Transverse colon (tissue), 4 donors: Measurements from ENCODE around the gene KYNU.

Source experiments
- CTCF ChIP-seq, 5 experiments: fragments of 200-600 bp in 3 of 5; fragments of 450-650 bp in 2 of 5; sonication (generic) in 3 of 5; IDR thresholded peaks; 1 replicate in 2 of 5; 2 replicates in 3 of 5; pipeline ENCODE4 v1.5.1; 2016 to 2017; ENCODE audit warnings: antibody characterized with exemption in 5 of 5, inconsistent platforms in 3 of 5, mild to moderate bottlenecking in 2 of 5, moderate library complexity in 1 of 5
- EP300 ChIP-seq: sonication (generic); formaldehyde crosslinking; IDR thresholded peaks from one replicate; pipeline ENCODE4 v1.6.1; 2017; ENCODE audit warnings: antibody characterized with exemption, low read depth
- POLR2A ChIP-seq: fragments of 450-650 bp; IDR thresholded peaks from one replicate; pipeline ENCODE4 v1.6.1; 2016; ENCODE audit warnings: antibody characterized with exemption, mild to moderate bottlenecking, moderate library complexity
- POLR2AphosphoS5 ChIP-seq, 3 donors: sonication (generic); formaldehyde crosslinking; IDR thresholded peaks; one replicate each; pipeline ENCODE4 v1.6.1; 2016; ENCODE audit warnings: antibody characterized with exemption in 3 of 3

- TF ChIP-seq CTCF (IDR thresholded peaks at IDR 0.05) (no peak), POLR2A (no peak), POLR2AphosphoS5 (IDR thresholded peaks at IDR 0.05) (no peak), EP300 (no peak)
These were observed 43.4 kb upstream of the KYNU start for GRCh38 chr2:142834021-142834420.
